Measurements from ENCODE around the gene POC1B.

POC1B gene

DNA sequence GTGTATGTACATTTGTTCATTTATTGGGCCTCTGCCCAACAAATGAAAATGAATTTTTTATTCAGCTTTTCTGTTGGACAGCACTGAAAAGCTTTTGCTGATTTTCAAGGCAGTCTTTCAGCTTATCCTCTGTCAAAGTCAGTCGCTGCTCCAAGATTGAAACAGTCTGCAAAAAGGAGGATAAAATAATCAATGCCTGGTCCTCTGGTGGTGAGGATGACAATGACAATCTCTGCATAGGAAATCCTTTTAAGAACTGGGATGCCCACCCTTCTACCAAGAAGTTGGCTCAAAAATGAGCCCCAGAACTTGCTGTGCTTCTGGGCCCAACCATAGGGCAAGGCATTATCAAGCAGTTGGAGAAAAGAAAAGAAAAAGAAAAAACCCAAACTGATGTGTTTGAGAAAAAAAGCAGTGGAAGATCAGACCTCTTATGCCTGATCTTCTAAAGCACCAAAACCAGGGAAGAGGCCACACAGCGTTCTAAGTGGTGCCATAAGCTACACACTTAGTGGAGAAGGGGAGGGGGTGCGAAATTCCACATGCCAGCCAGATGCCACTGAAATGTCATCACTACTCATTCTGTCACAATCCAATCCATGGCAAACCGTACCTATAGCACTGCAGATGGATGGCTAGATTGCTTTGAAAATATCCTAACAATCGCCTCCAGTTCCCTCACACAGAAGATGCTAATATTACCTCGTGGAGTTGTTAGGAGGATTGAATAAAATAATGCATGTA lies 104.6 kb downstream of the POC1B start:
- DNase-seq (ENCODE audit: low read depth in 2 of 2), result no peak

GRCh38 chr12:89418228-89418910 lies 107.5 kb downstream of the POC1B start:
- DNase-seq (ENCODE audit: low read depth in 2 of 2), result no peak

DNA sequence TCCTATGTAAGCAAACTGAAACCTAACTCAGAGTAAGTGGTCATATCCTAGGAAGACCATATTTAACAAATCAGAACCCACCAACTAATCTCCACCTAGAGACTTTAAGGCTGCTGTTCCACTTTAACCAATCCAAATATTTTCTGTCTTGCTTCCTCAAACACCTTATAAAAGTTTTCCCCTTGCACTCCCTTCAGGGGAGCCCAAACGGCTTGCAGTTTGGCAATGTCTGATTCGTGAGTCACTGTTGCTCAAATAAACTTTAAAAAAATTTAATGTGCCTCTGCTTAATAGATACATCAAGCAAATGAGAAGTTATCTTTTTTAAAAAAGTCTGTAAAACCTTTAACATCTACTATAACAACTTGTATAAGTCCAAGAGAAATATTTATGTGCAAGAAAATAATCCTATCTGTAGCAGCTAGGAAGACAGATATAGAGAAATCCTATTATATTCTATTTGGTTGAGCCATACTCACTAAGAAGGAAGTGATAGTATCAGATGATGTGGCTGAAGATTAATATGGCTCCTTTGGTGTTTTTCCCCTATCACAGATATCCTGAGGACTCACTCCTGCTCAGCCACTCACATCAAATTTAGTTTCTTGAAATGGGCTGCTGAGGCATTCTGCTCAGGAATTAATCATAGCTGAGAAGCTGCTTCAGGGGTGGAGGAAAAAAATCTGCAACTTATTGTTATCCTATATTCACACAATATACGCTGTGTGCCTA lies 108.4 kb downstream of the POC1B start:
- DNase-seq (ENCODE audit: low read depth in 2 of 2), result no peak

DNA sequence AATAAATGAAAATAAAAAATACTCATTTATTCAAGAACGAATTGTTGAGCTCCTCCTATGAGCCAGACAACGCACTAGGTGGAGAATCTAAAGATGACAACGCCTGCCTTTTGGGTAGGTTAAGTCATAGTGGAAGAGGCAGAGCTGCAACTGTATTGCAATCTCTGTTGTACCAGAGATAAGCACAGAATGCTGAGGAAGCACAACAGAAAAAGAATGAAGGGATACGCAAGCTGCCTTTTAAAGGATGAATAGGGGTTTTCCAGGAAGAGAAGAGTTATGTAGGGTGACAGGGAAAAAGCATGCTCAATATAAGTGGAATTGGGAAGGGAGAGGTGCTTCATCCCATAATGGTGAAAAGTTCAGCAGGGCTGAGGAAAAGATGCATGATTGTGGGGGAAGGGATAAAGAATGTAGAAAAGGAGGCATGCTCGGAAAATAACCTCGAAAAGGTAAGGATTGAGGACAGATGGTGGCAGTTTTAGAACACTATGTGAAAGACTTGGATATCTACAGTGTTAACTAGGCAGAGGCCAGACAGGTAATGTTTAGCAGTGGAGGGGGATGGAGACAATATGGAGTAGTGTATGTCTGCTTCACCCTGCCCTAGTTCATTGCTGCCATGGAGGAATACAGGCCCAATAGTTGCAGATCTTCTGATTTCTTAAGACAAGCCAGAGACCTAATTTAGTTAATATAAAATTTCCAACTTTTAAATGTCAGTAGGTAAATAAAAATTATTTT lies 109.6 kb downstream of the POC1B start:
- DNase-seq (ENCODE audit: low read depth in 2 of 2), result no peak

GRCh38 chr12:89414851-89415250 lies 111.0 kb downstream of the POC1B start:
- DNase-seq (ENCODE audit: low read depth in 2 of 2), result no peak

DNA sequence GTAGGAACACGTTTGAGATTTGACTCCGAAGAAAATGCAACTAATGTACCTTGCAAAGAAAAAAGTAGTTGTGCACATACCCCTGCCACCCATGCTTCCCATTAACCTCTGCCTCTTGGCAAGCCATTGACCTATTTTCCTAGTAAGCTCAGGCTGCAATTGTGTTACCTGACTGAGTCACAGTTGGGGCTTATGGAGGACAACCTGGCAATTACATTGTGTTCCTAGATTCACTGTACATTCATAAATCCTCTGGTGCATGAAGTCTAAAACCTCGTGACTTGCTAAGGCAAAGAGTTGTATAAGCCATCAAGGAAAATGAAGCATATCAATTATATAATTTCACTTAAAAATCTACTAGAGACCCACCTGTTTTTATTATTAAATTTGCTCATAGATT lies 111.5 kb downstream of the POC1B start:
- DNase-seq (ENCODE audit: low read depth in 2 of 2), result no peak

DNA sequence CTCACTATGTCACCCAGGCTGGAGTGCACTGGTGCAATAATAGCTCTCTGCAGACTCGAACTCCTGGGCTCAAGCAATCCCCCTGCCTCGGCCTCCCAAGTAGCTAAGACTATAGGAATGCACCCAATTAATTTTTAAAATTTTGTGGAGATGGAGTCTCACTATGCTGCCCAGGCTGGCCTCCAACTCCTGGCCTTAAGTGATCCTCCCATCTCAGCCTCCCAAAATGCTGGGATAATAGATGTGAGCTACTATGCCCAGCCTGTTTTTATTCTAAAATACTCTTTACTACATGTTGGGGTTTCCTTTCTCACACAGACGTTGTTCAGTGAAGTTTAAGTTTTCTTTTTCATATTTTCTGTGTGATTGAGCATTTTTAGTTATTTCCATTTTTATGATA lies 112.6 kb downstream of the POC1B start:
- no peak for DNase-seq (ENCODE audit: low read depth in 2 of 2)

DNA sequence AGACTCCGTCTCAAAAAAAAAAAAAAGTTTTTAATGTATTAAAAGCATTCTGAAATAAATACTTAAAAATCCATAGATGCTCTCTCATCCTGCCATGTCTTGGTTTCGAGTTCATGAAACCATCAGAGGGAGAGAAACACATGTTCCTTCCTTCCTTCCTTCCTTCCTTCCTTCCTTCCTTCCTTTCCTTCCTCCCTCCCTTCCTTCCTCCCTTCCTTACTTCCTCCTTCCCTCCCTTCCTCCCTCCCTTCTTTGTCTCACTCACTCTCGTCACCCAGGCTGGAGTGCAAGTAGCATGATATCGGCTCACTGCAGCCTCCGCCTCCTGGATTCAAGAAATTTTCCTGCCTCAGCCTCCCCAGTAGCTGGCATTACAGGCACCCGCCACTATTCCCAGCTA lies 113.2 kb downstream of the POC1B start:
- no peak for DNase-seq (ENCODE audit: low read depth in 2 of 2)

GRCh38 chr12:89411846-89412245 lies 114.0 kb downstream of the POC1B start:
- no peak for DNase-seq (ENCODE audit: low read depth in 2 of 2)

DNA sequence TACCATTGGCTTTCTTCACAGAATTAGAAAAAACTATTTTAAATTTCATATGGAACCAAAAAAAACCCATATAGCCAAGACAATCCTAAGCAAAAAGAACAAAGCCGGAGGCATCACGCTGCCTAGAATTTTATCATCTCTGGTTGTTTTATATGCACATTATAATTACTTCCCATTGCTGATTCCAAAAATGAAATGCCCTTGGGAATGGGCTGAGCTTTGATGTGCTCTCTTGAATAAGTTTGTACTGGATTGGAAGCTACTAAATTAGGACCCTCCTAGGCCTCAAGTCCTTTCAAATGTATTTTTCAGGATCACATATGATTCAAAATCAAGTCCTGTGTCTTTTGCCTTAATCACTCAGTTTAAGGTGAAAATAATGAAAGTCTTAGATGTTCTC lies 114.6 kb downstream of the POC1B start:
- DNase-seq (ENCODE audit: low read depth in 2 of 2), result no peak

DNA sequence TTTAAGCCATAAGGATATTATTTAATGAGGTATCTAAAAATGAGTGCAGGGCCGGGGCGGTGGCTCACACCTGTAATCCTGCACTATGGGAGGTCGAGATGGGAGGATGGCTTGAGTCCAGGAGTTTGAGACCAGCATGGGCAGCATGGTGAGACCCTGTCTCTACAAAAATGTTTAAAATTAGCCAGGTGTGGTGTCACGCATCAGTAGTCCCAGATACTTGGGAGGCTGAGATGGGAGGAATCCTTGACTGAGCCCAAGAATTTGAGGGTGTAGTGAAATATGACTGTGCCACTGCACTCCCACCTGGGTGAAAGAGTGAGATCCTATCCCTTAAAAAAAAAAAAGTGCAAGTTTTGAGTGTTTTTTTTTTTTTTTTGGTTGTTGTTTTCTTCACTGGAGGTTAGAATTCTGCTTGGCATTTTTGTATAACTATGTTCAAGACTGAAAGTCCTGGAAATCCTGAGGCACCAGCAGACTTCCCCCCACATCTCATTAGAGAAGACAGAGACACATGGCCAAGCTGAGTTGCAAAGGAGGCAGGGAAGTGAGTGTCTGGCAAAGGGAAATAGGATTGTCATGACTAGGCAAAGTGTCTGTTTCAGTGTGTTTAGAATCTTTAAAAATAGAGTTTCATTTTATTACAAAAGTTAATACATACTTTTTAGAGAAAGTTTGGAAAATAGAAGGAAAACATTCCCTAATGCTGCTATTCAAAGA lies 120.1 kb downstream of the POC1B start:
- no peak for DNase-seq (ENCODE audit: low read depth in 2 of 2)

DNA sequence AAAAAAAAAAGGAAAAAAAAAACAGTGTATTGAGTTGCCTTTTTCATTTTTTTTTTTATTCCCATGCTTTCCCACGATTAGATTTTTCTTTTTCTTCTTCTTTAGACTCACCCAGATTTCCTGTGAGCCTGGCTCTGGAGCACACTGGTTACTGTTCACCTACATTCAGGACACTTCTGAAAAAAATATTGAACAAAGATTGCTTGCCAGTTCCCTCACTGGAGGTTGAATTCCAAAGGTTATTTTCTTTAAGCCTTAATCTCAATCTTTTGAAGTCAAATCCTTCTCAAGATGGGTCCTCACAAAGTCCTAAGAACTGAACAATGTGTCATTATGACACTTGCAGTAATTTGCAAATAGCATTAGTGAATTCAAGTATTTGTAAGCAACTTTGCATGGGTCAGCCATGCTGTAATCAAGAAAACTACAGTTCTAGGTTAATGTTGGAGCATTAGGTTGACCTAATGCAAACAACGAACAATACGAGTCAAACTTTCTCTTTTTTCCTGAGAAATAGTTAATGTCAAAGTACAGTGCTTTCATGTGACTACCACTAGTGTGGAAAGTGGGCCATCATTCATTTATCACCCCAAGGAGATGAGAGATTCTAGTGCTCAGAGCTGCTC lies 124.3 kb downstream of the POC1B start:
- DNase-seq (ENCODE audit: low read depth in 2 of 2), result no peak

- DNase-seq (ENCODE audit: low read depth in 2 of 2), result no peak
Measured at GRCh38 chr12:89400415-89400814, 125.4 kb downstream of the POC1B start.

DNA sequence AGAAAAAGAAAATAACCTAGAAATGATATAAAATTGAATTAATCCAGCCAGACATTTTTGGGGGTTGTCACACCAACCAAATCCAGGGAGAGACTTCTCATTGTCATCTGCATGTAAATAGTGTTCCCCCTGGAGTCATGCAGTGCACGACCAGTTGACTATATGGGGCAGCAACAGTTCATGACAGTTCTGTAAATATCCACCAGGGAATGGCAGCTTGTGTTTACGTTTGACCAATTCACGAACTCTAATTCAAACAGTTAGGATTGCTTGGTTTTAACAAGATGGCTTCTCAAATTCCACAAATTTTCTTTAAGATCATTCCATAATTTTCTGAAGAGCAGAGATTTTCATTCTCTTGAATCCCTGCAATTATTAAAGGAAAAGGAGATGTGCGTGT lies 130.1 kb downstream of the POC1B start:
- DNase-seq (ENCODE audit: low read depth in 2 of 2), result no peak

DNA sequence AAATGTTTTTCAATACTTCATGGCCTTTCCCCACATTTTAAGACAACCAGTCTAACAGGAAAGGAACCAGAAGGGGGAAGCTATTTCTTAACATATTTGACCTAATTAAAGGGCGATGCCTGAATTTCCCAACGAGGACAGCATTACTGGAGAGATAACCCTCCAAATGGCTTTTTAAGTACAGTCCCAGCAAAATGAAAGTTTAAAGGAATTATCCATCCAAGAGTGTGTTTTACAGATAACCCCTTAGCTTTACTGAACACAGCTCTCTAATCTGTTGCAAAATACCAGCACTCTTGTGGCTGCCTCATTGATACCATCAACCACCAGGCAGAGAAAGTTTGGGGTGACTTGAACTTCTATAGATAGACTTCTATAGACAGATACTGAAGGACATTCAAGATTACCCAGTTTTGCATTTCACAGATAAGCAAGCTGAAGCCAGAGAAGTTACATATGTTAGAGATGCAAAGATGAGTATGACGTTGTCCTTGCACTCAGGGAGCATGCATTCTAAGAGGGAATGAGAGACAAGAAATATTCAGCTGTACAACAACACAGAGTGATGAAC lies 132.2 kb downstream of the POC1B start:
- DNase-seq (ENCODE audit: low read depth in 2 of 2), result no peak

DNA sequence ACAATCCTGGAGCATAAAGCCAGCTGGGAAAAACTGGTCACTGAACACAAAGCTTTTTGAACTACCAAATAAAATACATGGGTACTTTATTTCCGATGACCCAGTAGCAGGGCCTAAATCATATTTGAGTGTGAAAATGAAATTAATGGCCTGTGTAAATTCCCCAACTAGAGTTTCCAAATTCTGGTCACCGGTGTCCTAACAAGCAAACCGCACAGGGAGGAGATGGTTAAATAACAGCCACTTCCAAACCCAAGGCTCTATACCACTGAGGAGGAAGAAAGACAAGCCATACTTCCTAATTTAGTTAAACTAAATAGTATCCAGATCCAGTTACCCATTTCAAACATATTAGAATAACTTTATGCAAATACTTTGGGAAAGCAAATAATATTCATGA lies 133.5 kb downstream of the POC1B start:
- no peak for DNase-seq (ENCODE audit: low read depth in 2 of 2)

GRCh38 chr12:89391726-89392336 lies 134.0 kb downstream of the POC1B start:
- no peak for DNase-seq (ENCODE audit: low read depth in 2 of 2)

GRCh38 chr12:89390802-89391673 lies 134.8 kb downstream of the POC1B start:
- no peak for DNase-seq (ENCODE audit: low read depth in 2 of 2)
